SU-DHL-6 (cell line): Measurements from ENCODE around the gene QPRT.

ENCODE experiments used
- H2AFZ ChIP-seq: fragments of 200-600 bp; sonication (generic); 2 replicates; pipeline ENCODE4 v1.6.1; 2014; ENCODE audit warnings: low read depth, mild to moderate bottlenecking, moderate library complexity, mixed read lengths, antibody characterized with exemption, low read length; ENCODE audit not compliant: severe bottlenecking
- H3F3A ChIP-seq: fragments of 200-600 bp; shearing (Covaris generic); 2 replicates; pipeline ENCODE4 v1.6.0; 2016; ENCODE audit warnings: antibody characterized with exemption, mild to moderate bottlenecking; ENCODE audit not compliant: insufficient read depth
- H3K27ac ChIP-seq: fragments of 200-600 bp; sonication (generic); 2 replicates; pipeline ENCODE4 v1.5.1; 2016; ENCODE audit warnings: low read depth, mild to moderate bottlenecking, low read length, moderate library complexity, mixed read lengths
- H3K27me3 ChIP-seq: fragments of 200-600 bp; sonication (generic), shearing (Covaris generic); 2 replicates; pipeline ENCODE4 v1.6.0; 2014; ENCODE audit warnings: mild to moderate bottlenecking, low read length
- H3K36me3 ChIP-seq: fragments of 200-600 bp; sonication (generic); 2 replicates; pipeline ENCODE4 v1.6.1; 2014; ENCODE audit warnings: mild to moderate bottlenecking, low read length, mixed read lengths
- H3K4me2 ChIP-seq: fragments of 300-600, 200-600 bp; shearing (Covaris generic), sonication (generic); 2 replicates; pipeline ENCODE4 v1.6.0; 2014; ENCODE audit warnings: low read length, low read depth, mild to moderate bottlenecking; ENCODE audit not compliant: poor library complexity, severe bottlenecking
- H3K4me3 ChIP-seq: fragments of 200-600 bp; sonication (generic); 2 replicates; pipeline ENCODE4 v1.5.1; 2014; ENCODE audit warnings: antibody characterized with exemption, low read length, mild to moderate bottlenecking, mixed read lengths; ENCODE audit not compliant: insufficient read depth, poor library complexity, severe bottlenecking
- H3K79me2 ChIP-seq: fragments of 200-600 bp; sonication (generic); 2 replicates; pipeline ENCODE4 v1.6.1; 2014; ENCODE audit warnings: mild to moderate bottlenecking, low read length, moderate library complexity; ENCODE audit not compliant: insufficient read depth
- H3K9ac ChIP-seq: fragments of 200-600 bp; sonication (generic); 2 replicates; pipeline ENCODE4 v1.7.0; 2014; ENCODE audit warnings: mild to moderate bottlenecking, low read length
- H3K9me2 ChIP-seq: fragments of 200-600 bp; sonication (generic); replicated peaks from 2 replicates; pipeline ENCODE4 v1.6.1; 2014; ENCODE audit warnings: low read length; ENCODE audit not compliant: insufficient read depth
- H3K9me3 ChIP-seq: fragments of 200-600 bp; sonication (generic); 2 replicates; pipeline ENCODE4 v1.6.1; 2014; ENCODE audit warnings: low read length, mixed read lengths; ENCODE audit not compliant: insufficient read depth
- H4K20me1 ChIP-seq: fragments of 200-600 bp; sonication (generic); 2 replicates; pipeline ENCODE4 v1.6.1; 2014; ENCODE audit warnings: low read depth, mild to moderate bottlenecking, antibody characterized with exemption, low read length, moderate library complexity, mixed read lengths
- EZH2phosphoT487 ChIP-seq: fragments of 200-600 bp; sonication (generic), shearing (Covaris generic); conservative IDR thresholded peaks from 2 replicates; pipeline ENCODE4 v1.6.1; 2018; ENCODE audit warnings: mild to moderate bottlenecking, antibody characterized with exemption, low read length, moderate library complexity, mixed read lengths
- TF ChIP-seq, protein P1 (sequence below): fragments of 200-600 bp; sonication (generic); IDR thresholded peaks from one replicate; pipeline ENCODE4 v1.5.1; 2017; ENCODE audit warnings: antibody characterized with exemption, mild to moderate bottlenecking, low read length, moderate library complexity; ENCODE audit not compliant: insufficient read depth, poor library complexity, severe bottlenecking

Gene QPRT

DNA sequence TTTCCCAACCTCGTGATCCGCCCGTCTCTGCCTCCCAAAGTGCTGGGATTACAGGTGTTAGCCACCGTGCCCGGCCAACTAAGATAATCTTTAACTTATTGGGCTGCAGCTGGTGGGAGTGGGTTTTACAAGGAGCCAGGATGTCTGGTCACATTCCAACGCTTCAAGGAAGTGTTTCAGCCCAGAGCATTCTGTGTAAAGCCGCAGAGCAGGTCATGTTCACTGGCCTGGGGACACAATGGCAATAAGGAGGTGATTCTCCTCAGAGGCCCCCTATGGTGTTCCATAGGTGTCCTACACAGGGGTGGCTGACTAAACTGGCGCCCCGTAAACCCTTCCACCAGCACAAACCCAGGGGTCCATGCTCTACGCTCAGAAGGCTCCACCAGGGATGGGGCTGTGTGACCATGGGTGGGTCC, 1.2 kb downstream of the QPRT start:
- no peak overlapping the region for H3K4me3 ChIP-seq

DNA sequence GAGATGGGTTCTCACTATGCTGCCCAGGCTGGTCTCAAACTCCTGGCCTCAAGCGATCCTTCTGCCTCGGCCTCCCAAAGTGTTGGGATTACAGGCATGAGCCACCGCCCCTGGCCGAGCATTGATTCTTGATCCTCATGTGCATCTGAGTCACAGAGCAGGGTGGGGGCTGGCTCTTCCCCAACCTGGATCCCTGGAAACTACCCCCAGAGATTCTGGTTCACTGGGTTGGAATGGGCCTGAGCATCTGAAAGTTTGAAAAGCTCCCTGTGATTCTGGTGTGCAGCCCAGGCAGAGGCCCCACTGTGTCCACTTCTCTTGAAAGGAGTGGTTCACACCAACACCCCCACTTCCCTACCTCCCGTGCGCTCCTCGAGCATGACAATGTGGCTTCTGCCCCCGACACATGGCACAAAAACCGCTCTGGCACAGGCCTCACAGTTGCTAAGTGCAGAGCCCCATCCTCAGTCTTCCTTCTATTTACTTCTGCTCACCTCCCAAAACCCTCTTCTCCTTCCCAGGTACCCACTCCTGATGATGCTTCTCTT, 4.6 kb downstream of the QPRT start:
- no peak overlapping the region for H2AFZ ChIP-seq
- no peak overlapping the region for H3K9ac ChIP-seq
- no peak overlapping the region for H3K4me3 ChIP-seq
- no peaks in the 10 kb centered on the region for H3K9me2 ChIP-seq
- H3K36me3 ChIP-seq: no peaks in the 10 kb centered on the region
- H3K4me2 ChIP-seq: no peak overlapping the region
- H3K9me3 ChIP-seq: no peaks in the 10 kb centered on the region
- TF ChIP-seq, protein P1, sequence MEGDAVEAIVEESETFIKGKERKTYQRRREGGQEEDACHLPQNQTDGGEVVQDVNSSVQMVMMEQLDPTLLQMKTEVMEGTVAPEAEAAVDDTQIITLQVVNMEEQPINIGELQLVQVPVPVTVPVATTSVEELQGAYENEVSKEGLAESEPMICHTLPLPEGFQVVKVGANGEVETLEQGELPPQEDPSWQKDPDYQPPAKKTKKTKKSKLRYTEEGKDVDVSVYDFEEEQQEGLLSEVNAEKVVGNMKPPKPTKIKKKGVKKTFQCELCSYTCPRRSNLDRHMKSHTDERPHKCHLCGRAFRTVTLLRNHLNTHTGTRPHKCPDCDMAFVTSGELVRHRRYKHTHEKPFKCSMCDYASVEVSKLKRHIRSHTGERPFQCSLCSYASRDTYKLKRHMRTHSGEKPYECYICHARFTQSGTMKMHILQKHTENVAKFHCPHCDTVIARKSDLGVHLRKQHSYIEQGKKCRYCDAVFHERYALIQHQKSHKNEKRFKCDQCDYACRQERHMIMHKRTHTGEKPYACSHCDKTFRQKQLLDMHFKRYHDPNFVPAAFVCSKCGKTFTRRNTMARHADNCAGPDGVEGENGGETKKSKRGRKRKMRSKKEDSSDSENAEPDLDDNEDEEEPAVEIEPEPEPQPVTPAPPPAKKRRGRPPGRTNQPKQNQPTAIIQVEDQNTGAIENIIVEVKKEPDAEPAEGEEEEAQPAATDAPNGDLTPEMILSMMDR: no peak
- no peak for TF ChIP-seq EZH2phosphoT487
- H3K27me3 ChIP-seq: no peaks in the 10 kb centered on the region
- no peaks in the 10 kb centered on the region for H3F3A ChIP-seq
- H4K20me1 ChIP-seq: no peaks in the 10 kb centered on the region
- H3K79me2 ChIP-seq: no peaks in the 10 kb centered on the region
- H3K27ac ChIP-seq: no peak overlapping the region

More for the DNA sequence above, 1.2 kb downstream of the QPRT start:
- Histone ChIP-seq H2AFZ (no peak overlapping the region), H3K27me3 (no peaks in the 10 kb centered on the region), H3K4me2 (no peak overlapping the region), H3F3A (no peaks in the 10 kb centered on the region), H3K36me3 (no peaks in the 10 kb centered on the region), H3K9me3 (no peaks in the 10 kb centered on the region), H3K79me2 (no peaks in the 10 kb centered on the region), H3K9me2 (no peaks in the 10 kb centered on the region), H3K9ac (no peak overlapping the region), H3K27ac (no peak overlapping the region), H4K20me1 (no peaks in the 10 kb centered on the region)
- TF ChIP-seq EZH2phosphoT487: no peak
- TF ChIP-seq, protein P1: no peak

DNA sequence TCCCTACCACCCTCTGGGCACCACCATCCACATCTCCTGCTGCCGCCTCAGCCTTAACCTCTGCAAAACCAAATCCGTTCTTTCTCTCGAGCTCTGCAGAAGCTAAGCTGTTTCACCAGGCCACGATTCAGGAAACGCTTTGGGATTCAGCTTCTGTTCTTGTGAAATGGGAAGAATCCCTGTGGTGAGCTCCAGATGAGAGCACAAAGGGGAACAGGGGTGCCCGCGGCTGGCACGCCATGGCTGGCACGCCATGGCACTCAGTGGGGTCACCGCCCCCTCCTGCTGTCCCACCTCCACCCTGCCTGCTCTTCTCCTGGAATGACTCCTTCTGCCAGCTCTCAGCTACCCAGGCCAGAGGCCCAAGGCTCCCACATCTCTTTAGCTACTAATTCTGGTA, 5.7 kb downstream of the QPRT start:
- Histone ChIP-seq H3K27me3 (no peaks in the 10 kb centered on the region), H3K4me2 (no peak overlapping the region), H2AFZ (no peak overlapping the region), H3K9me3 (no peaks in the 10 kb centered on the region), H3K4me3 (no peak overlapping the region), H3F3A (no peaks in the 10 kb centered on the region), H3K36me3 (no peaks in the 10 kb centered on the region), H4K20me1 (no peaks in the 10 kb centered on the region), H3K9ac (no peak overlapping the region), H3K79me2 (no peaks in the 10 kb centered on the region), H3K9me2 (no peaks in the 10 kb centered on the region), H3K27ac (no peak overlapping the region)
- no peak for TF ChIP-seq EZH2phosphoT487
- TF ChIP-seq, protein P1: no peak
